Endothelial cell of umbilical vein (primary cell): Measurements from ENCODE around the gene PLXNA4. TPM values are rescaled to one million over a fixed set of nuclear protein-coding genes. Genes with fewer than 3 reads are reported as not detected.

ENCODE experiments used
- BruUV-seq: library from RNA; stranded (reverse); fragments of 400-500 nt; replicated peaks from 2 replicates; lab custom pipeline; 2021; lab: Mats Ljungman, UMichigan
- CTCF ChIA-PET: fragments of 300-600, 350-600 bp; sonication (Branson Sonifier 250); formaldehyde crosslinking; loops from one replicate; lab custom pipeline; 2021; ENCODE audit warnings: antibody characterized with exemption, inconsistent platforms; lab: Charles Lee
- POLR2A ChIA-PET: fragments of 300-600, 350-600 bp; sonication (Branson Sonifier 250); formaldehyde crosslinking; loops from one replicate; lab custom pipeline; 2021; ENCODE audit warnings: antibody characterized with exemption, inconsistent platforms; lab: Charles Lee
- DNase-seq: peaks from one replicate; pipeline ENCODE4 v3.0.0-alpha.2; 2011; ENCODE audit warnings: low read depth, low spot score
- FAIRE-seq: peaks from 2 replicates; lab custom pipeline; 2011; peaks lifted over from hg19 to GRCh38; lab: Jason Lieb, UNC
- H2AFZ ChIP-seq: 2 replicates; pipeline ENCODE4 v1.6.0; 2012; ENCODE audit warnings: low read depth, low read length, control low read depth, inconsistent platforms
- H3K27ac ChIP-seq: 2 replicates; pipeline ENCODE4 v1.5.1; 2011; ENCODE audit warnings: low read depth, mild to moderate bottlenecking, control low read depth, low read length, moderate library complexity; ENCODE audit not compliant: insufficient read depth
- H3K27me3 ChIP-seq, 2 experiments: 2 replicates each; pipeline versions ENCODE4 v1.6.0 to v1.6.1; 2011; ENCODE audit warnings: low read length in 2 of 2, mixed read lengths in 1 of 2; ENCODE audit not compliant: control insufficient read depth in 2 of 2, insufficient read depth in 2 of 2
- H3K36me3 ChIP-seq, 2 experiments: 2 replicates in 1 of 2; 3 replicates in 1 of 2; pipeline ENCODE4 v1.5.1; 2011; ENCODE audit warnings: low read length in 2 of 2, mild to moderate bottlenecking in 1 of 2, moderate library complexity in 1 of 2; ENCODE audit not compliant: control insufficient read depth in 2 of 2, insufficient read depth in 2 of 2; ENCODE audit errors: extremely low read depth in 1 of 2
- H3K4me1 ChIP-seq: 3 replicates; pipeline ENCODE4 v1.5.1; 2011; ENCODE audit warnings: mild to moderate bottlenecking, low read length; ENCODE audit not compliant: control insufficient read depth, insufficient read depth; ENCODE audit errors: extremely low read depth
- H3K4me2 ChIP-seq: 2 replicates; pipeline ENCODE4 v1.6.1; 2011; ENCODE audit warnings: low read length, control low read depth, mixed read lengths; ENCODE audit not compliant: insufficient read depth
- H3K4me3 ChIP-seq, 3 experiments: fragments of 200-600 bp in 1 of 3; sonication (generic), shearing (Covaris generic) in 1 of 3; replicated peaks in 1 of 3; 2 replicates each; pipeline ENCODE4 v1.5.1; 2011 to 2016; ENCODE audit warnings: control low read depth in 3 of 3, low read length in 3 of 3, mild to moderate bottlenecking in 2 of 3, inconsistent platforms in 1 of 3, low read depth in 1 of 3, moderate library complexity in 1 of 3; ENCODE audit not compliant: insufficient read depth in 1 of 3
- H3K79me2 ChIP-seq: 2 replicates; pipeline ENCODE4 v1.6.0; 2012; ENCODE audit warnings: low read length, inconsistent platforms; ENCODE audit not compliant: control insufficient read depth, insufficient read depth
- H3K9ac ChIP-seq: replicated peaks from 2 replicates; pipeline ENCODE3; 2011; ENCODE audit warnings: low read length, control low read depth; ENCODE audit not compliant: insufficient read depth; ENCODE audit errors: extremely low read depth
- H3K9me1 ChIP-seq: replicated peaks from 3 replicates; pipeline ENCODE4 v1.6.0; 2011; ENCODE audit warnings: mild to moderate bottlenecking, low read length; ENCODE audit not compliant: control insufficient read depth, insufficient read depth; ENCODE audit errors: extremely low read depth
- H3K9me3 ChIP-seq: replicated peaks from 2 replicates; pipeline ENCODE4 v1.5.1; 2012; ENCODE audit warnings: low read length, inconsistent platforms; ENCODE audit not compliant: control insufficient read depth, insufficient read depth
- H4K20me1 ChIP-seq: replicated peaks from 2 replicates; pipeline ENCODE3; 2011; ENCODE audit warnings: mild to moderate bottlenecking, low read length; ENCODE audit not compliant: control insufficient read depth, insufficient read depth; ENCODE audit errors: extremely low read depth
- EZH2 ChIP-seq: IDR thresholded peaks from 2 replicates; pipeline ENCODE4 v1.6.1; 2012; ENCODE audit warnings: borderline replicate concordance, low read depth, mild to moderate bottlenecking, moderate library complexity, low read length, inconsistent platforms; ENCODE audit not compliant: severe bottlenecking
- FOS ChIP-seq: IDR thresholded peaks from 2 replicates; pipeline ENCODE4 v1.6.1; 2011; ENCODE audit warnings: mild to moderate bottlenecking, low read length, moderate library complexity, borderline replicate concordance; ENCODE audit not compliant: insufficient read depth
- GATA2 ChIP-seq: IDR thresholded peaks from 2 replicates; pipeline ENCODE4 v1.7.0; 2011; ENCODE audit warnings: low read depth, mild to moderate bottlenecking, moderate library complexity, mixed read lengths, low read length; ENCODE audit not compliant: insufficient read length, insufficient read depth
- MYC ChIP-seq: IDR thresholded peaks from one replicate; pipeline ENCODE4 v1.6.1; 2011; ENCODE audit warnings: mild to moderate bottlenecking, low read depth, low read length
- POLR2A ChIP-seq: IDR thresholded peaks from 2 replicates; pipeline ENCODE4 v1.6.1; 2012; ENCODE audit warnings: low read depth, mild to moderate bottlenecking, control low read depth, low read length
- POLR2AphosphoS5 ChIP-seq: IDR thresholded peaks from 2 replicates; pipeline ENCODE4 v1.6.1; 2012; ENCODE audit warnings: low read depth, mild to moderate bottlenecking, control low read depth, low read length, moderate library complexity; ENCODE audit not compliant: insufficient read depth
- dilution Hi-C: fragments of 300-500 bp; cut with MboI; formaldehyde crosslinking; loops from one replicate; pipeline ENCODE4 v1.15.0; 2019; ENCODE audit warnings: low sequenced_read_pairs; ENCODE audit not compliant: extremely low pct_ligation_motif_present
- intact Hi-C: fragments of 100-400 bp; cut with micrococcal nuclease; formaldehyde crosslinking; loops from one replicate; pipeline ENCODE4 v1.10.0; 2022
- polyA plus RNA-seq, 4 experiments: library from polyadenylated mRNA; depleted of rRNA in 3 of 4; stranded (reverse) in 3 of 4; unstranded in 1 of 4; fragments of >200 nt; gene quantifications; 2 replicates each; pipeline versions ENCODE4 v1.2.1 to v1.2.3, GENCODE V29; 2011 to 2012; ENCODE audit warnings: missing spikeins in 1 of 4
- total RNA-seq: library from RNA; stranded (reverse); gene quantifications from 2 replicates; pipeline ENCODE4 v1.2.3, GENCODE V29; 2021
- TF ChIP-seq, protein P1 (sequence below), 2 donors: IDR thresholded peaks; 1 replicate in 1 of 2; 2 replicates in 1 of 2; pipeline ENCODE4 v1.5.1; 2011; ENCODE audit warnings: low read length in 2 of 2, mild to moderate bottlenecking in 2 of 2, moderate library complexity in 2 of 2, control low read depth in 1 of 2, inconsistent platforms in 1 of 2, low read depth in 1 of 2; ENCODE audit not compliant: insufficient read depth in 1 of 2; ENCODE audit errors: extremely low read depth in 1 of 2

PLXNA4 gene
- total and polyA plus RNA-seq, 2 donors (not counting 3 experiments of a cell fraction or from before 2014, with no cell fraction given) = 12.1 to 20.4 TPM

DNA sequence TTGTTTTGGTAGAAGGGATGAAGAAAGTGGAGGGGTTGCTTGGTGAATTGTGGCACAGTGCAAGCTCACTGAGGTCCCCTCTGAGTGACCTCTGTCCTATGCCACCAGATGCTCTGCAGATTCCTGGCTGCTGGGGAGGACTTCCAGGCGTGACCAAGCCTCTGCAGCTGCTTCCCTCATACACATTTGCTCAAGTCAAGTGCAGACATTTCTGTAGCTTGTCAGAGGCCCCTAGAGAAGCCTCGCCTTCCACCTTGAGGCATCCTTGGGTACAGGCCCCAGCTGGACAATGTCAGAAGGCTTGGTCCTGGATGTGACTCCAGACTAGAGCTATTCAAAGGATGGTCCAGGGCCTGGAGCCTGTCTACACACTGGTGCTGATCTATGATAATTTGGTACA, 464.2 kb downstream of the PLXNA4 start:
- ChIA-PET POLR2A (no interaction called here), CTCF (interaction anchor here (0.8 kb wide), 2 partner anchors 15 to 468 kb away, joined by 3 read pairs; no protein-coding TSS in a partner anchor)
- FAIRE-seq = no peak
- Histone ChIP-seq H3K4me2 (no peak overlapping the region), H3K4me1 (no peaks in the 10 kb centered on the region), H3K9ac (no peak overlapping the region), H3K27ac (no peak overlapping the region), H2AFZ (no peak overlapping the region), H4K20me1 (no peaks in the 10 kb centered on the region), H3K27me3 (peaks cover 7 to 9% of the 10 kb centered on the region in 2 experiments), H3K4me3 (no peak overlapping the region), H3K9me3 (no peaks in the 10 kb centered on the region), H3K36me3 (no peaks in the 10 kb centered on the region), H3K79me2 (no peaks in the 10 kb centered on the region), H3K9me1 (no peaks in the 10 kb centered on the region)
- no peak for DNase-seq
- BruUV-seq = no TSS peak
- intact Hi-C loops = no loop called here
- TF ChIP-seq GATA2 = no peak
- TF ChIP-seq POLR2A = no peak
- TF ChIP-seq POLR2AphosphoS5 = no peak
- no peak for TF ChIP-seq EZH2
- TF ChIP-seq, protein P1, sequence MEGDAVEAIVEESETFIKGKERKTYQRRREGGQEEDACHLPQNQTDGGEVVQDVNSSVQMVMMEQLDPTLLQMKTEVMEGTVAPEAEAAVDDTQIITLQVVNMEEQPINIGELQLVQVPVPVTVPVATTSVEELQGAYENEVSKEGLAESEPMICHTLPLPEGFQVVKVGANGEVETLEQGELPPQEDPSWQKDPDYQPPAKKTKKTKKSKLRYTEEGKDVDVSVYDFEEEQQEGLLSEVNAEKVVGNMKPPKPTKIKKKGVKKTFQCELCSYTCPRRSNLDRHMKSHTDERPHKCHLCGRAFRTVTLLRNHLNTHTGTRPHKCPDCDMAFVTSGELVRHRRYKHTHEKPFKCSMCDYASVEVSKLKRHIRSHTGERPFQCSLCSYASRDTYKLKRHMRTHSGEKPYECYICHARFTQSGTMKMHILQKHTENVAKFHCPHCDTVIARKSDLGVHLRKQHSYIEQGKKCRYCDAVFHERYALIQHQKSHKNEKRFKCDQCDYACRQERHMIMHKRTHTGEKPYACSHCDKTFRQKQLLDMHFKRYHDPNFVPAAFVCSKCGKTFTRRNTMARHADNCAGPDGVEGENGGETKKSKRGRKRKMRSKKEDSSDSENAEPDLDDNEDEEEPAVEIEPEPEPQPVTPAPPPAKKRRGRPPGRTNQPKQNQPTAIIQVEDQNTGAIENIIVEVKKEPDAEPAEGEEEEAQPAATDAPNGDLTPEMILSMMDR (IDR thresholded peaks at IDR 0.05; ENCODE audit: extremely low read depth in 1 of 2, insufficient read depth in 1 of 2, low read depth in 1 of 2, low read length in 2 of 2) = no peak
- TF ChIP-seq FOS = no peak
- no peak for TF ChIP-seq MYC
- dilution Hi-C loops = no loop called here
